GM21367 (cell line): Measurements from ENCODE around the gene DCDC1.

Experiments
- ATAC-seq: cut with Tn5 transposase; IDR thresholded peaks from one replicate; pipeline ENCODE4 v1.9.1; 2021; ENCODE audit not compliant: unreplicated experiment

DCDC1 gene

GRCh38 chr11:31233425-31233824 is 136.1 kb downstream of the DCDC1 start:
- no peak for ATAC-seq

- ATAC-seq = no peak
Observed at GRCh38 chr11:31231601-31232000, 137.9 kb downstream of the DCDC1 start.

- ATAC-seq = no peak
Observed at GRCh38 chr11:31218847-31219246, 150.7 kb downstream of the DCDC1 start.

- ATAC-seq = no peak
Observed at GRCh38 chr11:31214372-31214771, 155.2 kb downstream of the DCDC1 start.

GRCh38 chr11:31199378-31199777 is 170.2 kb downstream of the DCDC1 start:
- ATAC-seq = no peak

- no peak for ATAC-seq
Observed at GRCh38 chr11:31173926-31174680, 195.4 kb downstream of the DCDC1 start.

- peak; percentile 73 for ATAC-seq
Observed at GRCh38 chr11:31160504-31161422, 208.8 kb downstream of the DCDC1 start.

GRCh38 chr11:31150841-31151240 is 218.7 kb downstream of the DCDC1 start:
- no peak for ATAC-seq

GRCh38 chr11:31150011-31150410 is 219.5 kb downstream of the DCDC1 start:
- ATAC-seq = no peak

GRCh38 chr11:31141789-31142188 is 227.8 kb downstream of the DCDC1 start:
- no peak for ATAC-seq

GRCh38 chr11:31139479-31139878 is 230.1 kb downstream of the DCDC1 start:
- no peak for ATAC-seq

GRCh38 chr11:31132531-31133421 is 236.8 kb downstream of the DCDC1 start:
- ATAC-seq = no peak

- ATAC-seq = no peak
Observed at GRCh38 chr11:31131760-31132159, 237.8 kb downstream of the DCDC1 start.

GRCh38 chr11:31127290-31127689 is 242.2 kb downstream of the DCDC1 start:
- ATAC-seq = no peak

GRCh38 chr11:31120428-31120827 is 249.1 kb downstream of the DCDC1 start:
- ATAC-seq = no peak

- ATAC-seq = no peak
Observed at GRCh38 chr11:31118566-31118965, 251.0 kb downstream of the DCDC1 start.

- ATAC-seq = no peak
Observed at GRCh38 chr11:31117038-31117437, 252.5 kb downstream of the DCDC1 start.

- no peak for ATAC-seq
Observed at GRCh38 chr11:31114442-31114841, 255.1 kb downstream of the DCDC1 start.

- ATAC-seq = no peak
Observed at GRCh38 chr11:31110830-31111229, 258.7 kb downstream of the DCDC1 start.

- no peak for ATAC-seq
Observed at GRCh38 chr11:31109446-31109845, 260.1 kb downstream of the DCDC1 start.

- no peak for ATAC-seq
Observed at GRCh38 chr11:31107649-31108048, 261.9 kb downstream of the DCDC1 start.
